HG03521 (cell line): Measurements from ENCODE around the gene FLRT1.
"Not testable (repeated sequence)": the region's sequence is repeated elsewhere in the genome, so short reads cannot be mapped to it uniquely, and the experiment has no call there.

Source experiments
- ATAC-seq: cut with Tn5 transposase; IDR thresholded peaks from one replicate; pipeline ENCODE4 v1.9.1; 2021; ENCODE audit warnings: mild to moderate bottlenecking, moderate library complexity; ENCODE audit not compliant: unreplicated experiment

Gene FLRT1

GRCh38 chr11:64043545-64043944 lies 7.8 kb downstream of the FLRT1 start:
- ATAC-seq, result no peak

DNA sequence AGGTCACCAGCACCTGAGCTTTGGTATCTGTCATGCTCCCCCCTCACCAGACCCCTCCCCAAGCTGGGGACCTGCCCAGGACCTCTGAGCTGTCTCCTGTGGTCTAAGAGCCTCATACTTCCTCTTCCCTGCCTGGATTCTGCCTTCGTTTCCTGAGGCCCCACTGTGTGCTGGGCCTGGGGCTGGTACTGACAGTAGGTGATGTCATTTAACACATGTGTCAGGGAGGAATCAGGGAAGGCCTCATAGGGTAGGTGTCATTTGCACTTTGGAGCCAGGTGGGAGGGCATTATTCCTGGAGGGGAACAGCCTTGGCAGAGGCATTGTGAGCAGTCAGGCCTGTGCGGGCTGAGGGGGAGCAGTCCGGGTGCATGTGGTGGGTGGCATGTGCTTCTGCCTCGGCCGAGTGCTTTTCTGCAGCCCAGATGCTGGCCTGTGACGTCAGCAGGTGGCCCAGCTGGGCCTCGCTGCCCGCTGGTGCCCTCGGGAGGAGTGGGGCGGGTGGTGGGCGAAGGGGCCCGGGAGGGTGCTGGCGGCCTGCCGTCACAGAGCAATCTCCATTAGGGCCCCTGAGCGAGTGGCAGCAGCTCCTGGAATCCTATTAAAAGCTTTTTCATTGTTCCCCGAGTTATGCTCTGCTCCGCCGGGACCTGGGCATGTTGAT lies 9.1 kb downstream of the FLRT1 start:
- ATAC-seq, result no peak

- no peak for ATAC-seq
Measured at GRCh38 chr11:64045700-64046099, 10.0 kb downstream of the FLRT1 start.

DNA sequence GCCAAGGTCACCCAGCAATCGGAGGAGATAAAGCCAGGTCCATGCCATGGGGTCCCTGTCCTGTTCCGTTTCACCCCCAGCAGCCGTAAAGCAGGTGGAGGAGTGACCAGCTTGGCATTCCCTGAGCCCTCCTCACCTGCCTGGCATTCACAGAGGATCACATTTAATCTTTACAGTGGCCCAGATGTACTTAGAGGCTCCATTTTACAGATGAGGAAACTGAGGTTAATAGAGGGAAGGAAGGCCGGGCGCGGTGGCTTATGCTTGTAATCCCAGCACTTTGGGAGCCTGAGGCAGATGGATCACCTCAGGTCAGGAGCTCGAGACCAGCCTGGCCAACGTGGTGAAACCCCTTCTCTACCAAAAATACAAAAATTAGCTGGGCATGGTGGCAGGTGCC lies 11.6 kb downstream of the FLRT1 start:
- not testable (repeated sequence) for ATAC-seq

DNA sequence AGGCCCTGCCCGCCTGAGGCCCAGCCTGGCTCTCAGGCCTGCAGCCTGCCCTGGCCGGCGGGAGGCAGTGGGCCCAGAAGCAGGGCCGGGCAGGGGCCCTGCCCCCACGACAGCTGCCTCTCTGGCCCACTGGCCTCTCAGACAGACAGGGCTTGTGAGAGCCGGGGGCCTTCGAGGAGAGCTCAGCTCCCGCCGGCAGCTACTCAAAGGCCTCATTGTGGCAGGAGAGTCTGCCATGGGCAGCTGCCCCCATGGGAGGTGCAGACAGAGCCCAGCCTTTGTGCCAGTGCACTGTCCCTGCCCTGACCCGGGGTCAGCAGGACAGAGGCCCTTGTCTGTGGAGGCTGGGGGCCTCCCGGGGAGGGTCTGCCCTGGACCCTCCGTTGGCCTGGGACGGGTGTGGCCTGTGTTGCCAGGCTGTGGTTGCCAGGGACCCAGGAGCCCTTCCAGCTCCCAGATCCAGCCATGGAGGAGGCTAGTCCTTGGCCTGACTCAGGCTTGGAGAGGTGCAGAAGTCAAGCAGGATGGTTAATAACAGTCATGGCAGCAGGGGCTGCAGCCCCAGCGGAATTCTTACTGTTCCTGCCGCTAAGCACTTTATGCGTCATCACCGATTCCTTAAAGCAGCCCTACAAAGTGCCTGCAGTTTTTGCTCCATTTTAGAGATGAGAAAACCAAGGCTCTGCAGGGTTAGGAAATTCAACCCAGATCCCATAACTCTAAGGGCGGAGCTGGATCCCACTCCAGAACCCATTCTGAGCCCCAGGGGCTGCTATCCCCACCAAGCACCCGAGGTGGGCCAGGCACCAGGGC lies 12.5 kb downstream of the FLRT1 start:
- no peak for ATAC-seq

GRCh38 chr11:64049509-64049908 lies 13.8 kb downstream of the FLRT1 start:
- ATAC-seq, result no peak

DNA sequence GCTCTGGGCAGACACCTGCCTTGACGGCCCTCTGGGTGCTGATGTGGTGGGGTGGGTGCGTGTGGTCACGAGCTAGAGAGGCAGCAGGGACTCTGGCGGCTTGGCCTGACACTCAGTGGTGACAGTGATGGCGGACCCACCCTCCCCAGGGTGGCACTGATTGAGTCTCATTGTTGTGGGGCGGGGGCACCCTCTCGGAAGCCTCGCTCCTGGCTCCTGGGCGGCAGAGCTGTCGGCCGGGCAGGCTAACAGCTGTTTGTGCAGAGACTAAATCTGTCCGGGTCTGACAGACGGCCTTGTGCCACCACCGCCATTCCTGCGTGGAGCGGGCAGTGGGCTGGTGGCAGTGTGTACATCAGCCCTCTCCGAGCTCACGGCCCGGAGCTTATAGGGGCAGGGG lies 15.6 kb downstream of the FLRT1 start:
- no peak for ATAC-seq

DNA sequence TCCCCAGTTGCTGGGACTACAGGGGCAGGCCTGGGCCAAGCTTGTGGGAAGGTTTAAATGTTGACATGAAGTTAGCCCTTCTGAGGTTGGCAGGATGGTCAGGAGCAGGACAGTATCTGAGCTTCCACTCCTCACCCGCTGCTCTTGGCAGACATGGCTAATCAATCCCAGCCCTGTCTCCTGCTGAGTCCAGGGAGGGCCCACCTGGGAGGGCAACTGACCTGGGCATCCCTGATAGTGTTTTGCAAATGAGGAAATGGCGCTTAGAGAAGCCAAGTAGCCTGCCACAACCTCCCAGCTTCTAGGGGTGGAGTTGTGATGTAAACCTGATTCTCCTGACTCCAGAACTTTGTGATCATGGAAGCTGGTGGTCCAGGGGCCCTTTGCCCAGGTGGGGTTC lies 16.7 kb downstream of the FLRT1 start:
- ATAC-seq, result no peak

DNA sequence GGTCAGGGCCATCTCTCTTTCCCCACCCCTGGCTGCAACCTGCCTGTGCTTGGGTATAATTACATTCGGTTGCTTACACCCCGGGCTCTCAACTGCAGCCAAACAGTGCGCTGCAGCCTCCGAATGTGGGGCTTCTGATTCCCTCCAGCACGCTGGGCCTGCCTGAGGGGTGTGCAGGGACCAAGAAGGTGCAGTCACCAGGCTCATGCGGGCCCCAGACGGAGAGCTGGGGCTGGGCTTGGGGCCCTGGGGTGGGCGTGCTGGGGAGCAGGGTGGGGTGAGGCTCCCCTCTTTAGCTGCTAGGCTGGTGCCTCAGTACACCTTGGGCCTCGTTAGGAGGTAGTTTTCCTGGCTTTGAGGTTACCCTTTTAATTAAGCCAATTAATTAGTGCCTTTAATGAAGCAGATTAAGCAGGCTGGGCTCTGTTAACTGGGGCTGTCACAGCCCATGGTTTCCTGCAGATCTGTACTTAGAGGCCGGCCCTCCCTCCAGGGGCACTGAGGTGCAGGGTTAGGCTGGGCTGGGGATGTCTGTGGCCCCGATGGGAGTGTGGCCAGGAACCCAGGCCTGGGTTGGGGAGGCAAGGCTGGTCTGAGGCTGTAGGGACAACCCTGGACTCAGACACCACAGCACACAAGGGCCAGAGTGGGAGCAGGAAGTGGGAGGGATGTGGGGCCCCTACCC lies 17.3 kb downstream of the FLRT1 start:
- no peak for ATAC-seq

GRCh38 chr11:64053699-64054098 lies 18.0 kb downstream of the FLRT1 start:
- ATAC-seq, result no peak

- ATAC-seq, result no peak
Measured at GRCh38 chr11:64055077-64055476, 19.3 kb downstream of the FLRT1 start.

GRCh38 chr11:64056213-64056785 lies 20.6 kb downstream of the FLRT1 start:
- no peak for ATAC-seq

- ATAC-seq, result no peak
Measured at GRCh38 chr11:64056861-64057260, 21.1 kb downstream of the FLRT1 start.

GRCh38 chr11:64057890-64058289 lies 22.2 kb downstream of the FLRT1 start:
- ATAC-seq, result no peak

DNA sequence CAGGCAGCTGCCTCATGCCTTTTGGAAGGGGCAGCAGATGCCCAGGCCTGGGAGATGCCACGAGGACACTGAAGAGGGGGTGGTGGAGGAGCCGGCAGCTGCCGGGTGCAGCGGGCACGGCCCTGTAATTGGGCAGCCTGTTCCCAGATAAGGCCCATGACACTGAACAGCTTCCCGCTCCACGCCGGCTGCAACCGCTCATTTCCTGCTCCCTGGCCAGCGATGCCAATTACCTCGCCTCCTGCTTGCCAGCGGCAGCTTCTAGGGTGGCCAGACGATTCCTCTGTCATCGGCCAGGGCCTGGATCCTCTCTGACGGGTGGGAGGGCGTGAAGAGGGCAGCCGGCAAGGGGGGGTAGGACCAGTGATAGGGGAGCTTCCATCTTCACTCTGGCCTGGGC lies 22.8 kb downstream of the FLRT1 start:
- no peak for ATAC-seq

GRCh38 chr11:64059339-64060140 lies 23.8 kb downstream of the FLRT1 start:
- no peak for ATAC-seq

DNA sequence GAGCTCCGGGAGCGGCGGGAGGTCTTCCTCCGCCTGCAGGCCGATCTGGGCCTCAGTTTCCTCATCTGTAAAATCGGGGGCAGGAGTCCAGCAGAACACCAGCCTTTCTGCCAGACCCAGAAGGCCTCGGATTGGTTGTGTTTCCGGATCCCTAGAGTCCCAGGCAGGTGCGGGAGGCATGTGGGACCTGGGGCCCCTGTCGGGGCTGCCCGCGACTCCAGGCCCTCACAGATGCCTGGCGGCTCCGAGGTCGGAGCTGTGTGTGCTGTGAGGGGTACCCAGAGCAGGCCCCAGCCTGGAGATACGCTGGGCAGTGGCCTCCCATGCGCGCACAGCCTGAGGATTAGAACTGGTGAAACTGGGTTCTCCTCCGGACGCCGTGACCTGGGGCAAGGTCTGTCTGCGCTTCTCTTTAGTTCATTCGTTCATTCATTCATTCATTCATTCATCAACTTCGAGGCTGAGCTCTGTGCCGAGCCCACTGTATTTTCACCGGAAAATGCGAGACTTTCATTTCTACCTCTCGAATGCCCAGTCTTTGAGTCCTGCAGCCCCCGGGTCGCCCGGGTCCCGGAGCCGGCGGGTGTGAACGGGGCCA lies 24.6 kb downstream of the FLRT1 start:
- no peak for ATAC-seq

- ATAC-seq, result peak; percentile 60
Measured at GRCh38 chr11:64060861-64061444, 25.2 kb downstream of the FLRT1 start.

DNA sequence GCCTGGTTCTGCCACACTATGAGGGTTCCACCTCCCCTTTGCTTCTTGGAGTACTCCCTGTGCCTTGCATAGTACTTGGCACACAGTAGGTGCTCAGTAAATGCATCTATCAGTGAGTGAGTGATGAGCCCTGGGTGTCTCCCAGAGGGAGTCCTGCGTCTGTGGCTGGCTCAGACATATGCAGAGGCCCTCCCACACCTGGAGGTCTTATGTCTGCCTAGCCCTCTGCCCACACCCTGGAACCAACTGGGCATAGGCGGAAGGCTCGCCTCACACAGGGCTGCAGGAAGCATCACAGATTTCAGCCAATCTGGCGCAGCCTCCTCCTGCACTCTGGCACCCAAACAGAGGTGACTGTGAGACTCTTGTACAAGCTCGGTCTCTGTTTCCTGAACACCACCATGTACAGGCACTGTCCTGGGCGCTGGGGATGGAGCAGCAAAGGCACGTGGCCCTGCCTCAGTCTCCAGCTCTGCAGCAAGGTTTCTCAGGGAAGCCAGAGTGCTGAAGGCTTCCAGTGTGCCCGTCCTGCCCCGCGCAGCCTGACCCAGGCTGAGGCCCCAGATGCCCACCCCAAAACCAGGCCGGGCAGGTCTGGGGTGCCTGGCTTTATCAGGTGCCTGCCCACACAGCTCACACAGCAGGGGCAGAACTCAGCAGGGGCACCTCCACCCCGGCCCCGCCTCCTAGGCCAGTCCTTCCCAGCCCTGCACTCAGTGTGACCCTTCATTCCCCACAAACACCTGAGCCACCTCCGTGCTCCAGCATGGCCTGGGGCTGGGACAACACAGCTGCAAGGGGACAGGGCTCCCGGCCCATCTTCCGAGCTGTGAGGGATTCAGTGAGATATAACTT lies 26.7 kb downstream of the FLRT1 start:
- no peak for ATAC-seq
